Stimulated activated CD4-positive, alpha-beta T cell treated with anti-CD3 and anti-CD28 coated beads, Interleukin-2, amount 100 ng/mL, for 24 hours (primary cell): ENCODE measurements around the gene PRDX3.
A peak's percentile ranks its signal among the peaks of the same experiment; 100 is the strongest.

Source experiments
- DNase-seq, 2 donors: peaks; one replicate each; pipeline ENCODE4 v3.0.0-alpha.2; 2020

The PRDX3 gene

DNA sequence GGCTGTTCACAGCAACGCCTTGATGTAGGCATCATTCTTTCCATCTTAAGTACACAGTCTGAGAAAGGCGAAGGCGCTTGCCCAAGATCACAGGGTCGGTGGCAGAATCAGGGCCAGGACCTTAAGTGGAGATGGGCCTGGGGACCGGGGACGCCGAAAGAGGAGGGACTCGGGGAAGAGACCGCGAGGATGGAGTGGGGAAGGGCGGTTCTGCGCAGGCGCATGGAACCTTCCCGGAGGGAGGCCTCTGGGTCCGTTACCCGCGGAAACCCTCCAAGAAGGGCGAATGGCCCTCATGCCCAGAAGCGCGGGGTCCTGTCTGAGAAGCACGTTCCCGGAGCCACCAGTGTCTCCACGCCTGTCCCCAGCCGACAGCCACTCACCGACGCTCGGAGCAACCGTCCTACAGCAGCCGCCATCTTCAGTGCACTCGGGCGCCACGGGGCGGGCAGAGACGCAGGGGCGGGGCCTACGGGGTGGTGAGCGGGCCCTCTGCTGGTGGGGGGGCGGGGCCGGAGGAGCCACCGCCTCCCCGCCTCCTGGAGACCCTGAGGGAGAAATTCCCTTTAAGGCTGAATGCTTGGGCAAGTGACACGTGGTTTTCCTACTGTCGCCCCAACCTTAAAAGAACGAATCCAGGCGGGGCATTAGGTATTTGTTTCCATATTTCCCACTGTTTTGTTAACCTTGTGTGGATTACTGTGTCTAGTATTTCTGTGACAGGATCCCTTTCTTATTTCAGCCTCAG is at the start of gene PRDX3:
Gene PRDX3 (minus strand): TSS at position 441 of the 748 bp plus-strand sequence. CDS start 22 bp downstream, at position 419.
- DNase-seq = peak; percentile 97 to 98

DNA sequence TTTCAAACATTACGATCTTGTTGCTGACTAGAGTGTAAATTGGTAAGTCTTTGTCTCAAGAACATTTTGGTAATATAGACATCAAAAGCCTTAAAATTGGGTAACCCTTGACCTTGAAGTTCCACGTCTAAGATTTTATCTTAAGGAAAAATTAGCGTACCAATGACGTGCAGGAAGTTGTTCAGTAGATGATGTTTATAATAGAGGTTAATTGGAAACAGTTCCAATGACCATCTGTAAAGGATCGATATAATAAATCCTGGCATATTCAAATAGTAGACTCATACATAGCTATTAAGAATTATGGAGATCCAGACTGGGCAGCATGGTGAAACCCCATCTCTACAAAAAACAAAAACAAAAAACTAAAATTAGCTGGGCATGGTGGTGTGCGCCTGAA is 49.2 kb upstream of the PRDX3 start:
- DNase-seq = no peak

DNA sequence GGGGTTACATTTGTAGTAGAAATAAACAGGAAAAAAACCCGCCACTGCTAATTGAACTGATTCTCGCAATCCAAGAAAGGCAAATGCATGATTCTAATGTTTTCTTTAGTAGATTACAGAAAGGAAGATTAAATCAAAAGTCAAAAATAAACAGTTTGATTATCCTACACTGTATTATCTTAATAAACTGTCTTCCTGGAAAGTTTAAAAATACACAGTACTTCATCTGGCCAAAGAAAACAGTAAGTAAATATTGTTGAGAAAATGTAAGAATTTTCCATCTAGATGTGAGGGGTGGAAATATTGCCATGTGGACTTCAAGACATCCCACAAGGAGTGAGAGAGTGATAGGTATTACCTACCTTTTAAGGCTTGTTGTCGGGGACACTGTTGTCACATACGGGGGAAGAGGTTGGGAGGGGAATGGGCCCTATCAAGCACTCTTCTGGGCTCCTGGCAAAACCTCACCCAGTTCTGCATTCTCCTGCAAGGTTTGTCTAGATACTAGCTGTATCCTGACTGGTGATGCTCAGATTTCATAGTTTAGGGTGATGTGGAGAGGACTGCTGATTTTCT is 46.6 kb upstream of the PRDX3 start:
- DNase-seq = no peak

DNA sequence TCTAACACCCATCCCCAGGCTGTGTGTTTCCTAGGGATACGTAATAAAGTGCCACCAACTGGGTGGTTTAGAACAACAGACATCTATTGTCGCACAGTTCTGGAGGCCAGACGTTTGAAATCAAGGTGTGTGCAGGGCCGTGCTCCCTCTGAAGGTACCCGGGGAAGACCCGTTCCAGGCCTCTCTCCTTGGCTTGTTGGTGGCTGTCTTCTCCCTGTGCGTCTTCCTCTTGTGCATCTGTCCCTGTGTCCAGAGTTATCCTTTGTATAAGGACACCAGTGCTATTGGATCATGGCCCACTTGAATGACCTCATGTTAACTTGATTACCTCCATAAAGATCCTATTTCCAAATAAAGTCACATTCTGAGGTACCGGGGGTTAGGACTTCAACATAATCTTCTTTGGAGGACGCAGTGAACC is 44.4 kb upstream of the PRDX3 start:
- DNase-seq = no peak

DNA sequence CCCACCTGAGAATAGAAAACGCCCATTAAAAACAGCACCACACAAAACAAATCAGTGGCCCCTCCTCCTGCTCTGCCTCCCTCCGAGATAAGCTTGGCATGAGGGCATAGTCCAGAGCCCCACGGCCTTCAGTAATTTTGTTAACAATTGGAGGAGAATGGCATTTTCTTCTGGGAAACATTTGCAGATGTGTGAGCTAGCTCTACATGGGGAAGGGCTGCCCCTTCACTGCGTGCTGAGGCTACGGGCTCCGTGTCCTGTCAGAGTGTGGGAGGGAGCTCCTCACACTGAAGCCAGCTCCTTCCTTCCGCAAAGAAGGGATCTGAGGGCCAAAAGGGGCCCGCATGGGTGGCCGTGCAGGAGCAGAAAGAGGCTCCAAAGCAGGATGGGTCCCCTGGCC is 43.9 kb upstream of the PRDX3 start:
- DNase-seq = no peak

DNA sequence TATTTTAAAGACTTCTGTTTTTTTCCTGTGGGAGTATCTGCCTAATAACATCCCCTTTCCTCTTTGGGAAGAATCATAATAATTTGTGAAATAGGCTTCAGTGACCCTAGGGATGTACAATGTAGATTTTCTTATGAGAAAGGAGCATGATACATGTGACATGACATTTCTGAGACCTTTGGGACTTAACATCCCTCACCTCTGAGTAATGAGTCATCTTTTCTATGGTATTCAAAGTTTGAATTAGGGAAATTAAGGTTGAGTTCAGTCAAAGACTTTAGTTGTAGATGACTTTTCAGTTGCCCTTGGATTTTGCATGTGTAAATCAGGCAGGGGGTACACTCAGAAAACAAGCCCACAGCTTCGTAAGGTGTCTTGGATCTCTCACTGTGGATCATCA is 43.1 kb upstream of the PRDX3 start:
- DNase-seq = no peak

DNA sequence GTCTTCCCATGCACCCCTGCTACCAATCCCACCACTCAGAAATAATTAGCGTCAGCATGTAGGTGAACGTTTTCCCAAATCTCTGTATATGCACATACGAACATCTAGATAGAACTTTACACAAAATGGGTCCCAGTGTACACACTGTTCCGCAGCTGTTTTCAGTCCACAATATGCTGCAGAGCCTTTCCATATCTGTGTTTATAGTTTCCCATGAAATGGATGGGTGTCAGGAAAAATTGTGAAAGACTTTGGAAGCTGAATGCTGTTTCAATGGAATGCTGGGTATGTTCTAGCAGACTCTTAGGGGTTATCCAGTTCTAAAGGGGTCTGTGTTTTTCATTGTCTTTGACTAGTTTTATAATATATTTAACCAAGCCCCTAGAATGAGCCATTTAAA is 42.6 kb upstream of the PRDX3 start:
- no peak for DNase-seq

DNA sequence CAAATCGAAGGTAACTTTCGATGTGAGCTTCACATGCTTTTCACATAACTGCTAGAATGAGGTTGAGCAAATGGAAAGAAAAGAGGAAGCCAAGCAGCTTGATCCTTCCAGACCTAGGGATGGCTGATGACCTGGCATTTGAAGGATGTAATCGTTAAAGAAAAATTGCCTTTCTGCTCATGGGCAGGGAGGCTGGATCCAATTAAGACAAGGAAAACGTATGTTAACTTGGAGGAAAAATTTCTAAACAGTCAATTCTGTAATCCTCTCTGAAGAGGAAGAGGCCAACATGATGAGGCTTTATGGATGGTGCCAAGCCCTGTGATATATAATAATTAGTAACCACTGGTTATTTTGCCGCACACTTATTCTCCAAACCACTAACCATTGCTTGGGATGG is 41.3 kb upstream of the PRDX3 start:
- DNase-seq = no peak

DNA sequence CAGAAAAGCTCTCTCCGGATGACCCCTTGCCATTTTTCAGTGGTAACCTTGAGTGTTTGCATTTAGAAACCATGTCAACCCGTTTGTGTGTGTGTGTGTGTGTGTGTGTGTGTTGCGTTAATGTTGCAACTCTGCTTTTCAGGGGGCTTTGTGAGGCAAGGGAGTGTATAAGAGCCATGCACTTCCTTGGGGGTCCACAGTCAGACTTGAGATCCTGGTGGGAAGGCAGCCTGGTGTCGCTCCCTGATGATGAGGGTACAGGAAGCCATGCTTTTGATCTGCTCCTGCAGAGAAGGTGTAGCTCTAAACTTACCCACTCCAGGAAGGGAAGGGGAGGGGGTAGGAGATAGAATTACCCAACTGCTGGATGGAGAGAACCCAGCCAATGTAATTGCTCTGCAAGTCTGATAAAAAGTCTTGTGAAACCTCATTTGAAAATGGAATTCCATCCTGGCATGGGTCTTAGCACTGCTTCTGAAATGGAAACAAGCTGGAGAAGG is 39.4 kb upstream of the PRDX3 start:
- DNase-seq = no peak

DNA sequence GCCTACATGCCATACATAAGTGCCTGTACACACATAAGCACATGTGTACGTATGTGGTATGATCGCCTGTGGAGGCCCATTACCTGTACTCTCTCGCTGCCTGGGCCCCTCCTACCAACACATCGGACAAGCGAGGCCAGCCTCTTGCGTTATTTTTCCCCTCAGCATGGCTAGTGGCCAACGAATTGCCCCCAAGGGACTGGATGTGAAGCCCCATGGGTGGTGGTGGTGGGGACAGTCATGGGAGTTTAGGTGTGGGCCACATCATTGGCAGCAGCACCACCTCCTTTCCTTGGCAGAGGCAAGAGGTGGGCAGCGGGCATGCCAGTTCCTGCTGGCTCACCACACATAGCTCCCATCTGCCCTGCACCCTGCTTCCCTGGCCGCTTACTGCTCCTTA is 38.8 kb upstream of the PRDX3 start:
- no peak for DNase-seq

DNA sequence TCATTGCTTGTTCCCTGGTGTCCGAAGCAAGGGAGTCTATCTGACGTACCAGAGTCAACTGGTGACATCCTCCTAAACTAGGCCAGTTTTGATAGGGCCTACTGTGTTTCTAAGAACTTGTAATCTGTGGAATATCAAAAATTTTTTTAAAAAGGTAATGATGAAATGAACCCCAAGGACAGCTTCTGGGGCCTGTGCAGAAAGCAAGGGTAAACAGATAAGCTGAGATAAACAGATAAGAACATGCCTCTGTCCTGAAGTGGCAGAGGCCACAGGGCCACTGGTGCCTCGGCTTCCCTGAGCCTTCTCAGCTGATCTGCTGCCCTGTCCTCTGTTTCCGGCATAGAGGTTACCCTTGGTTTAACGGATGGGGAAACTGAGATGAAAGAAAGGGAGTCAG is 37.5 kb upstream of the PRDX3 start:
- no peak for DNase-seq

DNA sequence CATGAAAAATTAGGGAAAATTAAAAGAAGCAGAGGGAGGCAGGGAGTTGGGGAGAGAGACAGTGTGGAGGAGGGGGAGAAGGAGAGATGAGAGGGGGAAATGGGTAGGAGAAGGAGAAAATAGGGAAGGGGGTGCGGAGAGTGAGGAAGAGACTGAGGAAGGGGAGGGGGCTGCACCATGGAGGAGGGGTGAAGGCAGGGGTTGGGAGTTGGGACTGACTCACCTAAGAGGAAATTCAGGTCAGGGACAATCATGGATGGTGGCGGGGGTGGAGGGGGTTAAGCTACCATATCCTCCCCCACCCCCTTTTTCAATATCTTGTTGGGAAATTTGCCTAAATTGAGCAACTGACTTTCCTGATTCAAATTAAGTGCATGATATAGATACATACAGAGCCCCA is 36.8 kb upstream of the PRDX3 start:
- DNase-seq = no peak

DNA sequence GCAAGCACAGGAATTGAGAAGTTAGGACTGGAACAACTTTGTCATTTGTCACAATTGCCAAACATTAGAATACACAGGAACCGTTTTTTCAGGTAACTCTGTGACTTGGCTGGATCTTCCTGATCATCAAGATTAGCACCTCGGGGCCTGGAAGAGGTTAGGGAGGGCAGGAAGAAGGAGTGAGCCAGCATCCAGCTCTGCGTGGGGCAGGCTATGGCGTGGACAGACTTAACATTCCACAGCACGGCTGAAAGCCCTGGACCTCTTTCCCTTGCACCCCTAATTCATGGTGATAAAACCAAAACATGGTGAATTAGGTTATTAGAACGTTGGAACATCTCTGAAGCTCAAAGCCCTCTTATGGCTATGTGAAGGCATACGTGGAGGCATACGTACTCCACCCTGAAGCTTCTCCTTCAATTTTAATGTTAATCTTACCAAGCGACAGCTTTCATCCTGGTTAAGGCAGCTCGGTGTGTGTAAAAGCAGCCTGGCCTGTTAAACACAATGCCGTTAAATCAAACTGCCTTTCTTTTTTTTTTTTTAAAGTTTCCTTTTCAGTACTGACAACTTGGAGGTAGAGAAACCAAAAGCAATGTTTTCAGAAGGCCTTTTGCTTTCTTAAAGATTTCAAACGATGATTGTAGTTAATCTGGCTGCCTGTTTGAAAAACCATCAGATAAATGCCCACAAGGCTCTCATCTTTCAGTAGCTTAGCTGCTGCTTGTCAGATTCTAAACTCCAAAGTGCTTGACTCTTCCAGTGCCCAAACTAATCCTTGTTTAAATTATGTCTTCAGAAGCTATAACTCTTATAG is 33.2 kb upstream of the PRDX3 start:
- no peak for DNase-seq

DNA sequence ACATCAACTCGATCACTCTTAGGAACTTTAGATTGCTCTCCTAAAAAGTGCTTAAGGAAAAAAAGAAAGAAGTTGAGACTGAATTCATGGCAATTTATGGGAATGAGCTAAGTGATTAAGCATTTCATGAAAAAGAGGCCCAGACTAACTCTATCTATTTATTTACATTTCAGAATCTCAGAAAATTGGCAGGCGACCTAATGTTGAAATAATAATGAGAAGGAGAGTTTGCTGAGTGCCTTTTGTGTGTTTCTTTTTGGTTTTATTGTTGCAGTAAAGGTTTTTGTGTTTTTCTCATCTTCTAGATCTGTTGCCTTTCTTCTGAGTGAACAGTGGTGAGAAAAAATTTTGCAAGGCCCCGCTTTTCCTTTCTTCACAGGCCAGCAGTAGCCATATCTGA is 32.6 kb upstream of the PRDX3 start:
- DNase-seq = no peak

DNA sequence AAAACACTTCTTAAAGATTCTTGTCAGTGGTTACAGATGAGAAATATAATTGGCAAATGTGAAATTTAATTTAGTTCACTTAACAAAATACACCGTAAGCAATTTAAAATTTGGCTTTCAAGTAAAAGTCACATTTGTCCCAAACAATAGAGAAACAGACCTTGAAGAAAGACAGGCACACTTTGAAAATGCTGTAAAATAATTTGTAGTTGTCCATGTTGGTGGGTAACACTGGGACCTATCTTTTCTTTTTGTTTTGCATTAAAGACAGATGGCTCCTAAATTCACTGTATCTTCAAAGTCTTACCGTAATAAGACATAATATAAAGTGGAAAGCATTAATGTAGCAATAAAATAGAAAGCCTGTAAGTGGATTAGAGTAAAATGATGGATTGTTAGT is 32.0 kb upstream of the PRDX3 start:
- DNase-seq = no peak

DNA sequence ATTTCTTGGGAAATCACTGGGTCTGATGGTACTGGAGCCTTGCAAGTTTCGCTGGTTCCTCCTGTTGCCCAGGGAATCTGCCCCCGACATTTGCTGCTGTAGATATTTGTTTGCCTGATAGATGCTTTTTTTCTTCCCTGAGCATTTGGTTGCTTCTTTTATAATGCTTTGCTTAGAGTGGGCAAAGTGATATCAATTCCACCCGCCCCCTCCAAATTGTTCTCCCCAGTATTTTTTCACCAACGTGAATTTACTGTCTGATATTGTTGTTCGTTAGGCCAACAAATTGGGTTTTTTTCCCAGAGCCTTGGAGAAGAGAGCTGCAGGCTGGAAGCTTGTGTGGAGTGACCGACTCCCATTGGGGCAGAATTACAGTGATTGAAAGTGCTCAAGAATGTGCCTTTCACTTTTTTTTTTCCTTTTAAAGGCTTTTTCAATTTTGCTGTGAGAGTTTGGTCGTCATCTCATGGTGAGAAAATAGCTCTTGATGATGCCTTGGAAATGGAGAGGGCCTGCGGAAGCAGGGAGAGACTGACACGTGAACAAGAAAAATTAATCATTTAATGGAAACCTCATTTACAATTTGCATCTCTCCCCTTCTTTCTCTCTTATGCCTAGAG is 31.2 kb upstream of the PRDX3 start:
- no peak for DNase-seq

DNA sequence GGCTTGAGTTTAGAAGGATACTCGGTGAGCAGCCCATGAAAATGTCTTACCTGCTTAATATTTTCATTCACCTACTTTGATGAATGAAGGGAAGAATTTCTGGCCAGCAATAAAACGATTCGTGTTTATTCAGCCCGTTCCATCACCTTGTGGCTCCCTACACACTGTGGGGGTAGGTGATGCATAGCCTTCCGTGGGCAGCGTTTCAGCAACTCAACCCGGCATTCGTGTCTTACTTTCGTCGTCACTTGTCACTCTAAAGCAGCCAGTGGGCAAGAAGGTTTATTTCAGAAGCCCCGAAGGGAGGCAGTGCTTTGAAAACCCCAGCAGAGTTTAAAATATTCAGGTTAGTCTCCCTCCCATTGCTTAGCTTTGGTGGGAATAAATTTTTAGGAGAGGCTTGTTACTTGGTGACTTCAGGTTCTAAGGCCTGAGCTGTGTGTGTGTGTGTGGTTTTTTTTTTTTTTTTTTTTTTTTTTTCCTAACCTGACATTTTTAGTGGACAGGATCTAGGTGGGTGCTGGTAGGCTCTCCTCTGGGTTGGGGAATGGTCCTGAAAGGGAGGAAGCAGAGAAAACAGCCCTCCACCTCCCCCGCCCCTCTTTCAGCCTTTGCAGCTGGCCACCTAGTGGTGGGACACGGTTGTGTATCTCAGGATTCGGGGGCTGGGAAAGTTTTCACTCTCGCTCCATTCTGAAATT is 30.6 kb upstream of the PRDX3 start:
- peak; percentile 69 to 72 for DNase-seq

DNA sequence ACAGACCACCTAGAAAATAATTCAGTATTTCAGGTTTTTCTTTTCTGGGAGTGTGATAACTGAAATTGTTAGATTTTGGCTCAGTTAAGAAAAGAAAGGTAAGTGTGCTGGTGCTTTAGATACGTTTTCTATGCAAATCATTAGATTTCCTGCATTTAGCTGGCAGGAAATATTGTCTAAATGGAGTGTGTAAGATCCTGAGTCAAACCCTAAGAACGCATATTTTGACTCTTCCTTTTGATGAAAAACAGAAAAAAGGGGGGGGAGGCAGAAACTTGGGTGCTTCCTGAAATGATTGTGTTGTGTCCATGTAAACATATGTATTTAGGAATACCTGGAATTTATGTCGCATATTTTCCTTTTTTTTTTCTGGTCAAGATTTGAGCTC is 29.9 kb upstream of the PRDX3 start:
- no peak for DNase-seq

DNA sequence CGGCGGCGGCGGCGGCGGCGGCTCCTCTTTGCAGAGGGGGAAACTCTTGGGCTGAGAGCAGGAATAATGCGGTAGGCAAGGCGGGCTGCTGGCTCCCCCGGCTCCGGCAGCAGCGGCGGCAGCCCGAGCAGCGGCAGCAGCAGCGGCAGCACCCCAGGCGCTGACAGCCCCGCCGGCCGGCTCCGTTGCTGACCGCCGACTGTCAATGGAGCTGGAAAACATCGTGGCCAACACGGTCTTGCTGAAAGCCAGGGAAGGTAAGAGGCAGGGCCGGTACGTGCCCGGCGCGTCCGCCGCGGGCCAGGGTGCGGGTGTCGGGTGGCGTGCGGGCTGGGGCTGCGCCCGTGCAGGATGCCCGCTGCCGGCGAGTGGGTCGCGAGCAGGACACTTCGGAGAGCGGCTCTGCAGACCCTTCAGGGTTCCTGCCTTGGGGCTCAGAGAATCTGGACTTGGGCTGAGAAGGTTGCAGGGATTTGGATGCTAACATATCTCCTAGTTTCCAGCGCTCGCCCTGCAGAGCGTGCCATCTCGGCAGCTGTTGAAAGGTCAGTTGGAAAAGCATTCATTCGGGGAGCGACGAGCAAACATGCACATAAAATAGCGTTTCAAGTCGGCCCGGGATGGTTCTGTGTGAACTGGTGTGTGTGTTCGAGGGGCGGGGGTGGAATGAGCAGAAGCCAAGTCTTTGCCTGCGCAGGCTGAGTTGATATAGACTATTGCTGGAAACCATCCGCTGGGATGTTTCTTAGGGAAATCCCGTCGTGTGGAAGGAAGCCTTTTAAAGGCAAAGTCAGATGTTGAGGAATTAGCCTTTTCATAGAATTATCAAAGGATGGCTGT is 29.3 kb upstream of the PRDX3 start:
- peak; percentile 44 to 48 for DNase-seq

DNA sequence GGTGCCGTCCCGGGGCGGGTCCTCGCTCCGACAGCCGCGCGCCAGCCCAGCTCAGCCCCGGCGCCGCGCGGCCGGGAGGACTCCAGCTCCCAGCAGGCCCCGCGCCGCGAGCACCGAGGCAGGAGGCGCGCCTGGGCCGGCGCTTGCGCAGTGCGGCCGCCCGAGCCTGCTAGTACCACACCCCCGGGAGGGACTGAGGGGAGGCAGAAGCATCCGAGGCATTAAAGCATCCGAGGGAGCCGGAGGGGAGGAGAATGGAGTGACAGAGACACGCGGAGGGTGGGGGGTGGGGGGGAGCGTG is 28.7 kb upstream of the PRDX3 start, which contains the start of gene GRK5:
Gene GRK5 (plus strand): TSS at position 206 of the 301 bp plus-strand sequence. CDS start 347 bp downstream, outside the sequence.
- peak; percentile 92 to 93 for DNase-seq

DNA sequence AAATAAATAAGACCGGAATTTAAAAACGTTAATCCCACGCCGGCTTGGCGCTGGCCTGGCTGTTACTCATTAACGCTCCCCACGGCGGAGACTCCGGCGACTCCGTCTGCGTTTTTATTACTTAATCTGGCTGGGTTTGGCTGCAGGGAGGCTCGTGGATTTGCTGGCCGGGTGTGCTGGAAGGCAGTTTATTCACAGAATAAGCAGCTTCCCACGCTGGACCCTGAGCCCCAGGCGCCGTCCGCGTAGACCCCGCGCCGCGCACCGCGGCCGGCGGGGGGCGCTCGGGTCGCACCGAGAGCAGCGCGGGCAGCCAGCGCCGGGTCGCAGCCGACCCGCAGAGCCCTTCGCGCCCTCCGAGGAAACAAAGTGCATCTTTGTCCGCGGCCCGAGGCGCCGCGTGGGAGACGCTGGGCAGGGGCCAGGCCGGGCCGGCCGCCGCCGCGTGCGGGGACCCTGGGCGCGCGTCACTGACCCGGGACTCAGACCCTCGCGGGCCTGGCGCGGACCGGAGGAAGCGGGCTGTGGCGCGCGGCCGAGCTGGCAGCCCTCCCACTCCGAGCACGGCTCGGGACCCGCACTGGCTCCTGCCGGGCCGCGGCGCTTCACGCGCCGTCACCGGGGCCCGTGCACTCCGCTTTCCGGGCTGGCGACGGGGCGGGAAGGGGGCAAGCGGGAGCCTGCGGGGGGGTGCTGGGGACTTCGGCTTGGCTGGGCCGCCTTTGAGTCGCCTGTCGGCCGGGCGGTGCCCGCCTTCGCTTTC is 28.2 kb upstream of the PRDX3 start:
- DNase-seq = peak; percentile 76 to 78
